Trophoblast cell (in vitro differentiated cells and primary cell): ENCODE results near the gene DPP9.

Source experiments
- DNase-seq, 2 donors: peaks; one replicate each; pipeline ENCODE4 v3.0.0-alpha.2; 2016
- H2AFZ ChIP-seq: 2 replicates; pipeline ENCODE4 v1.6.1; 2013; ENCODE audit warnings: low read length, moderate library complexity, mild to moderate bottlenecking; ENCODE audit not compliant: insufficient read depth, poor library complexity
- H2AK5ac ChIP-seq: 2 replicates; pipeline ENCODE4 v1.6.1; 2013; ENCODE audit warnings: mild to moderate bottlenecking, low read length
- H2BK120ac ChIP-seq: 2 replicates; pipeline ENCODE4 v1.6.1; 2013; ENCODE audit warnings: low read length, mild to moderate bottlenecking, moderate library complexity; ENCODE audit not compliant: insufficient read depth, poor library complexity
- H2BK12ac ChIP-seq: 2 replicates; pipeline ENCODE4 v1.6.1; 2013; ENCODE audit warnings: mild to moderate bottlenecking, low read length, moderate library complexity
- H2BK5ac ChIP-seq: 2 replicates; pipeline ENCODE4 v1.6.1; 2013; ENCODE audit warnings: low read length, low read depth, moderate library complexity, mild to moderate bottlenecking; ENCODE audit not compliant: poor library complexity
- H3K14ac ChIP-seq: 2 replicates; pipeline ENCODE4 v1.6.1; 2013; ENCODE audit warnings: mild to moderate bottlenecking, low read length
- H3K18ac ChIP-seq: 2 replicates; pipeline ENCODE4 v1.6.1; 2013; ENCODE audit warnings: mild to moderate bottlenecking, low read length
- H3K23ac ChIP-seq: 2 replicates; pipeline ENCODE4 v1.6.1; 2013; ENCODE audit warnings: low read length
- H3K27ac ChIP-seq: 2 replicates; pipeline ENCODE4 v1.5.1; 2013; ENCODE audit warnings: low read depth, mild to moderate bottlenecking, inconsistent platforms, low read length, moderate library complexity
- H3K27me3 ChIP-seq: 2 replicates; pipeline ENCODE4 v1.6.1; 2013; ENCODE audit warnings: inconsistent platforms, mild to moderate bottlenecking, low read length, moderate library complexity; ENCODE audit not compliant: insufficient read depth
- H3K36me3 ChIP-seq, 2 experiments: 1 replicate in 1 of 2; 2 replicates in 1 of 2; pipeline ENCODE4 v1.6.1; 2013; ENCODE audit warnings: low read length in 2 of 2, mild to moderate bottlenecking in 2 of 2, moderate library complexity in 1 of 2; ENCODE audit not compliant: insufficient read depth in 2 of 2, control insufficient read depth in 1 of 2
- H3K4ac ChIP-seq: 2 replicates; pipeline ENCODE4 v1.6.1; 2013; ENCODE audit warnings: low read depth, mild to moderate bottlenecking, low read length, moderate library complexity
- H3K4me1 ChIP-seq, 2 experiments: 1 replicate in 1 of 2; 2 replicates in 1 of 2; pipeline ENCODE4 v1.6.1; 2013; ENCODE audit warnings: low read length in 2 of 2, mild to moderate bottlenecking in 2 of 2, moderate library complexity in 1 of 2; ENCODE audit not compliant: insufficient read depth in 2 of 2, control insufficient read depth in 1 of 2
- H3K4me2 ChIP-seq: 2 replicates; pipeline ENCODE4 v1.6.1; 2013; ENCODE audit warnings: inconsistent platforms, mild to moderate bottlenecking, low read length, moderate library complexity
- H3K4me3 ChIP-seq: 2 replicates; pipeline ENCODE4 v1.5.1; 2013; ENCODE audit warnings: mild to moderate bottlenecking, low read depth, low read length, inconsistent platforms
- H3K79me1 ChIP-seq: one replicate; pipeline ENCODE4 v1.6.1; 2013; ENCODE audit warnings: low read length
- H3K79me2 ChIP-seq: 2 replicates; pipeline ENCODE4 v1.6.1; 2013; ENCODE audit warnings: low read length, mild to moderate bottlenecking; ENCODE audit not compliant: control insufficient read depth, insufficient read depth, poor library complexity
- H3K9ac ChIP-seq: 2 replicates; pipeline ENCODE4 v1.6.1; 2013; ENCODE audit warnings: mild to moderate bottlenecking, low read length
- H3K9me3 ChIP-seq: 2 replicates; pipeline ENCODE4 v1.6.1; 2013; ENCODE audit warnings: low read depth, mild to moderate bottlenecking, control low read depth, inconsistent platforms, low read length; ENCODE audit not compliant: insufficient read depth
- H4K12ac ChIP-seq: 2 replicates; pipeline ENCODE4 v1.6.1; 2013; ENCODE audit warnings: low read depth, mild to moderate bottlenecking, low read length, moderate library complexity
- H4K8ac ChIP-seq: 2 replicates; pipeline ENCODE4 v1.6.1; 2013; ENCODE audit warnings: low read depth, mild to moderate bottlenecking, low read length, moderate library complexity
- H4K91ac ChIP-seq: one replicate; pipeline ENCODE4 v1.6.1; 2013; ENCODE audit warnings: low read depth, mild to moderate bottlenecking, low read length, moderate library complexity
- WGBS: extraction: QIAGEN DNeasy Blood & Tissue Kit; methylation state at CpG from one replicate; pipeline ENCODE4 v1.1.7; 2013; ENCODE audit warnings: missing lambda C conversion rate; ENCODE audit not compliant: insufficient read length, insufficient coverage; ENCODE audit errors: extremely low coverage; 5-methylcytosine and 5-hydroxymethylcytosine counted together

The DPP9 gene

GRCh38 chr19:4678881-4679790 lies 44.5 kb downstream of the DPP9 start:
- Histone ChIP-seq H3K9ac (no peak overlapping the region), H3K79me1 (no peaks in the 10 kb centered on the region), H4K8ac (no peak overlapping the region), H2BK5ac (no peak overlapping the region), H3K36me3 (peaks cover 60% of the 10 kb centered on the region in 2 experiments), H3K4ac (no peak overlapping the region), H3K4me3 (no peak overlapping the region), H3K27me3 (no peaks in the 10 kb centered on the region), H3K23ac (no peak overlapping the region), H3K4me1 (no peaks in the 10 kb centered on the region), H3K79me2 (no peaks in the 10 kb centered on the region), H3K4me2 (no peak overlapping the region), H3K9me3 (no peaks in the 10 kb centered on the region), H2BK12ac (no peak overlapping the region), H2BK120ac (no peak overlapping the region), H3K27ac (no peak overlapping the region), H4K12ac (no peak overlapping the region), H2AFZ (no peak overlapping the region), H3K14ac (no peak overlapping the region), H2AK5ac (no peak overlapping the region), H3K18ac (no peak overlapping the region), H4K91ac (no peak overlapping the region)
- DNase-seq, result no peak
- WGBS, result no CpG with 5 or more reads among the region's 34 CpGs

DNA sequence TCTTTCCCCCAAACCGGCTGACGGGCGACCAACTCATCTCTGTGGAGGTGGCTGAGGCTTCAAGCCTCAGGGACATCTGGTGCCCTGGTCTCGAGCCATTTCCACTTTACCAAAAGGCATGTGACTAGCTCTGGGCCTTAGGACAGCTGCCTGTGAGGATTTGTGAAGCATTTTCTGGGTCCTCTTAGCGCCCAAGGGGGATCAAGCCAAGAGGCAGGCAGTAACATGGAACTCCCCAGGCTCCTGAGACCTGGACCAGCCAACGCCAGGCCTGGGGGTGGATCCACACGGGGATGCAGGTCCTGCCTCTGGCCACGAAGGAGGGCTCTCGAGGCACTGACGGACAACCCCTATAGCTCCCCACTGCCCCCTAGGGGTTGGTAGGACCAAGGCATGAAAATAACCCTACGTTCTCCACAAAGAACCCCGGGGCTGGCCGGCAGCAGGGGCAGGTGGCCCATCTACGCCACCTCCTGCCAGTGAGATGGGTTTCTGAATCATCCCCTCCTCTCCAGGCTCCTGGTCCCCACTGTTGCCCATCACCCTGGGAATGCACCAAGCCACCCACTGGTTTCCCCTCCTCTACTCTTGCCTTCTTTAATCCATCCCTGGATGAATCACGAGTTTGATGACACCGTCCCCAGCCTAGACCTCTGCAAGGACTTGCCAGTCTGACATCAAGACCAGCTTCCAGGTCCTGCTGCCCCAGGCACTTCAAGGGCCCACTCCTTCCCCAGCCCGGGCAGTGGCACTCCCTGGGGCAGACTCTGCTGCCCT lies 46.5 kb downstream of the DPP9 start:
- no CpG with 5 or more reads among the region's 17 CpGs for WGBS
- DNase-seq, result peak; percentile 57 to 73
- H3K18ac ChIP-seq, result no peak overlapping the region
- H4K12ac ChIP-seq, result peak overlapping the region; percentile 22
- H4K8ac ChIP-seq, result no peak overlapping the region
- no peak overlapping the region for H3K23ac ChIP-seq
- H3K14ac ChIP-seq, result no peak overlapping the region
- no peaks in the 10 kb centered on the region for H3K79me2 ChIP-seq
- H3K27me3 ChIP-seq, result no peaks in the 10 kb centered on the region
- H3K4me3 ChIP-seq, result no peak overlapping the region
- H3K9ac ChIP-seq, result no peak overlapping the region
- no peak overlapping the region for H3K4ac ChIP-seq
- no peak overlapping the region for H2BK12ac ChIP-seq
- H3K36me3 ChIP-seq, result peaks cover 40% of the 10 kb centered on the region in 2 experiments
- no peak overlapping the region for H2AFZ ChIP-seq
- no peaks in the 10 kb centered on the region for H3K4me1 ChIP-seq
- no peak overlapping the region for H3K27ac ChIP-seq
- no peaks in the 10 kb centered on the region for H3K79me1 ChIP-seq
- H4K91ac ChIP-seq, result no peak overlapping the region
- H2AK5ac ChIP-seq, result no peak overlapping the region
- no peak overlapping the region for H2BK120ac ChIP-seq
- no peak overlapping the region for H2BK5ac ChIP-seq
- H3K9me3 ChIP-seq, result no peaks in the 10 kb centered on the region
- H3K4me2 ChIP-seq, result no peak overlapping the region

- Histone ChIP-seq H3K79me1 (no peaks in the 10 kb centered on the region), H3K4me1 (no peaks in the 10 kb centered on the region), H3K36me3 (peaks cover 33% of the 10 kb centered on the region in 2 experiments), H2AFZ (no peak overlapping the region), H3K4me3 (no peak overlapping the region), H4K8ac (no peak overlapping the region), H3K9me3 (no peaks in the 10 kb centered on the region), H2AK5ac (no peak overlapping the region), H3K23ac (no peak overlapping the region), H3K14ac (no peak overlapping the region), H3K9ac (no peak overlapping the region), H4K91ac (no peak overlapping the region), H3K27ac (no peak overlapping the region), H2BK5ac (no peak overlapping the region), H2BK12ac (no peak overlapping the region), H3K4ac (no peak overlapping the region), H2BK120ac (no peak overlapping the region), H4K12ac (no peak overlapping the region), H3K79me2 (no peaks in the 10 kb centered on the region), H3K27me3 (no peaks in the 10 kb centered on the region), H3K18ac (no peak overlapping the region), H3K4me2 (no peak overlapping the region)
- DNase-seq, result no peak
- no CpG with 5 or more reads among the region's 16 CpGs for WGBS
Observed at GRCh38 chr19:4675346-4675745, 48.3 kb downstream of the DPP9 start.

- WGBS, result no CpG with 5 or more reads among the region's 4 CpGs
- Histone ChIP-seq H3K79me2 (peaks cover 6% of the 10 kb centered on the region), H3K4me3 (no peak overlapping the region), H3K27ac (no peak overlapping the region), H3K9ac (no peak overlapping the region), H3K4me1 (peaks cover 0 to 3% of the 10 kb centered on the region in 2 experiments), H2AK5ac (no peak overlapping the region), H3K79me1 (peaks cover 7% of the 10 kb centered on the region), H4K12ac (no peak overlapping the region), H3K4me2 (no peak overlapping the region), H3K14ac (no peak overlapping the region), H2BK120ac (no peak overlapping the region), H2BK5ac (no peak overlapping the region), H3K23ac (no peak overlapping the region), H4K91ac (no peak overlapping the region), H2BK12ac (no peak overlapping the region), H3K27me3 (no peaks in the 10 kb centered on the region), H2AFZ (no peak overlapping the region), H3K18ac (no peak overlapping the region), H4K8ac (no peak overlapping the region), H3K4ac (no peak overlapping the region), H3K9me3 (no peaks in the 10 kb centered on the region), H3K36me3 (peaks cover 22 to 26% of the 10 kb centered on the region in 2 experiments)
- no peak for DNase-seq
Observed at GRCh38 chr19:4673726-4674125, 49.9 kb downstream of the DPP9 start.
